ENCODE data around the gene AP4S1. TPM values are rescaled to one million over a fixed set of nuclear protein-coding genes. Genes with fewer than 3 reads are reported as not detected.

The AP4S1 gene
- total RNA-seq, 4 donors from 2014 or later = 2.0 to 5.7 (median 4.2) TPM

DNA sequence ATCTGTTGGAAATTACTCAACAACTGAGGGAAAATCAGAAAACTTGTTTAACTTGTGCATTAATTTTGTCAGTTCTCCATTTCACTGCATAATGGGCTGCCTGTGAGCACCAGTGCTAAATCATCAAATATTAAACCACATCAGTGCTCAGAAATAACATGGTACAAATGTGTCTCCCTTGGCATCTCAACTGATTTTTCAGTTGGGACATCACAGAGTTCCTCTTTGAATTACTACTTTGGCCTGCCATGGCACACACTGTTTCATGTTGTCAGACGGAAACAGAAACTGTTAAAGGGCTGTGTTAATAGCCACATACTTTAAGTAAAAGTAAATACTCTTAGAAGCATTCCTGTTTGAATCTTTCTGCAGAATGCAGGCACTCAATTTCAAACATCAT is 42.8 kb downstream of the AP4S1 start:
- no peak for TF ChIP-seq POLR2A (IDR thresholded peaks at IDR 0.05)
- no peak for TF ChIP-seq CTCF (IDR thresholded peaks at IDR 0.05)
- intact Hi-C loops (cut with DNase I) = no loop called here
- no peaks in the 10 kb centered on the region for H3K27me3 ChIP-seq
- no peaks in the 10 kb centered on the region for H3K36me3 ChIP-seq
- no peak overlapping the region for H3K4me3 ChIP-seq
- H3K4me1 ChIP-seq = no peaks in the 10 kb centered on the region
- DNase-seq = no peak
- H3K9me3 ChIP-seq = no peaks in the 10 kb centered on the region
- no peak overlapping the region for H3K27ac ChIP-seq
- WGBS, 2 donors = 50 to 78% methylated on average over 1 of the region's 1 CpG

GRCh38 chr14:31069343-31069742 is 43.9 kb downstream of the AP4S1 start:
- intact Hi-C loops (cut with DNase I) = no loop called here
- DNase-seq = no peak
- Histone ChIP-seq H3K27ac (no peak overlapping the region), H3K27me3 (no peaks in the 10 kb centered on the region), H3K9me3 (no peaks in the 10 kb centered on the region), H3K36me3 (peaks cover 0 to 5% (median 0%) of the 10 kb centered on the region in 3 donors), H3K4me3 (no peak overlapping the region), H3K4me1 (no peaks in the 10 kb centered on the region)
- no peak for TF ChIP-seq POLR2A (IDR thresholded peaks at IDR 0.05)
- TF ChIP-seq CTCF (IDR thresholded peaks at IDR 0.05) = no peak
- 91 to 94% methylated on average over 3 of the region's 3 CpGs for WGBS, 2 donors

GRCh38 chr14:31070431-31070830 is 45.0 kb downstream of the AP4S1 start:
- no peak overlapping the region for H3K27ac ChIP-seq
- H3K27me3 ChIP-seq = no peaks in the 10 kb centered on the region
- no peaks in the 10 kb centered on the region for H3K4me1 ChIP-seq
- no peaks in the 10 kb centered on the region for H3K9me3 ChIP-seq
- no peak for DNase-seq
- H3K36me3 ChIP-seq = peaks cover 0 to 14% (median 0%) of the 10 kb centered on the region in 3 donors
- no peak overlapping the region for H3K4me3 ChIP-seq
- 93% methylated on average over 3 to 5 of the region's 5 CpGs for WGBS, 2 donors
- no peak for TF ChIP-seq CTCF (IDR thresholded peaks at IDR 0.05)
- no peak for TF ChIP-seq POLR2A (IDR thresholded peaks at IDR 0.05)
- intact Hi-C loops (cut with DNase I) = no loop called here

DNA sequence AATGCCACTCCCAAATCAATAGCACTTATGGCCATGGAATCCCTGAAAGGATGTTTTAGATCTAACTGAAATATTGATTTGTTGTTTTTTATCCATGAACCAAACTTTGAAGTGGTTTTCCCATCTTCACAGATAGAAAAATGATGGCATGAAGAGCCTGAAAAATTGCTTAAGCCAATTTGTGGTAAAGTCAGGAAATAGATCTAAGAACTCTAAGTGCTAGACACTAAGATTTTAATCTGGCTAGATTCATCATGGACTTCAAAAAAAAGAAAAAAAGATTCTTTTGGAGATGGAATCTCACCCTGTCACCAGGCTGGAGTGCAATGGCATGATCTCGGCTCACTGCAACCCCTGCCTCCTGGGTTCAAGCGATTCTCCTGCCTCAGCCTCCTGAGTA is 45.7 kb downstream of the AP4S1 start:
- intact Hi-C loops (cut with DNase I) = no loop called here
- H3K4me3 ChIP-seq = no peak overlapping the region
- no peak overlapping the region for H3K27ac ChIP-seq
- H3K27me3 ChIP-seq = no peaks in the 10 kb centered on the region
- DNase-seq = no peak
- 89 to 100% methylated on average over 2 of the region's 2 CpGs for WGBS, 2 donors
- peaks cover 0 to 14% (median 0%) of the 10 kb centered on the region in 3 donors for H3K36me3 ChIP-seq
- no peaks in the 10 kb centered on the region for H3K9me3 ChIP-seq
- TF ChIP-seq CTCF (IDR thresholded peaks at IDR 0.05) = no peak
- TF ChIP-seq POLR2A (IDR thresholded peaks at IDR 0.05) = no peak
- H3K4me1 ChIP-seq = no peaks in the 10 kb centered on the region

DNA sequence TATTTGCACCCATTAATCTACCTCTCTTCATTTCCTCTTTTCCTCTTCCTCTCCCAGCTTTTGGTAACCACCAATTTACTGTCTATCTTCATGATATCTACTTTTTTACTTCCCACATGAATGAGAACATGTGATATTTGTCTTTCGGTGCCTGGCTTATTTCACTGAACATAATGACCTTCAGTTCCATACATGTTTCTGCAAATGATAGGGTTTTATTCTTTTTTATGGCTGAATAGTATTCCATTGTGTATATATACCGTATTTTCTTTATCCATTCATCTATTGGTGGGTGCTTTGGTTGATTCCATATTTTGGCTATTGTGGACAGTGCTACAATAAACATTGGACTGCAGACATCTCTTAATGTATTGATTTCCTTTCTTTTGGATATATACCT is 49.7 kb downstream of the AP4S1 start:
- WGBS, 2 donors = 93 to 100% methylated on average over 2 of the region's 2 CpGs
- Histone ChIP-seq H3K4me3 (no peak overlapping the region), H3K9me3 (no peaks in the 10 kb centered on the region), H3K36me3 (peaks cover 0 to 14% (median 0%) of the 10 kb centered on the region in 3 donors), H3K27ac (no peak overlapping the region), H3K4me1 (peaks cover 0 to under 1% (median 0%) of the 10 kb centered on the region in 3 donors), H3K27me3 (no peaks in the 10 kb centered on the region)
- intact Hi-C loops (cut with DNase I) = no loop called here
- DNase-seq = no peak
- TF ChIP-seq POLR2A (IDR thresholded peaks at IDR 0.05) (no peak), CTCF (IDR thresholded peaks at IDR 0.05) (no peak)
